Activated CD4-positive, CD25-positive, alpha-beta regulatory T cell treated with anti-CD3 and anti-CD28 coated beads, Interleukin-2, amount 50 U/mL, for 24 hours (primary cell): ENCODE measurements around the gene AP1G2.

Source experiments
- ATAC-seq, 2 donors: fragments of 150-1000 bp; cut with Tn5 transposase; one replicate each; pipeline ENCODE4 v1.10.0; 2021; ENCODE audit warnings: mild to moderate bottlenecking in 1 of 2, moderate library complexity in 1 of 2

Gene AP1G2

DNA sequence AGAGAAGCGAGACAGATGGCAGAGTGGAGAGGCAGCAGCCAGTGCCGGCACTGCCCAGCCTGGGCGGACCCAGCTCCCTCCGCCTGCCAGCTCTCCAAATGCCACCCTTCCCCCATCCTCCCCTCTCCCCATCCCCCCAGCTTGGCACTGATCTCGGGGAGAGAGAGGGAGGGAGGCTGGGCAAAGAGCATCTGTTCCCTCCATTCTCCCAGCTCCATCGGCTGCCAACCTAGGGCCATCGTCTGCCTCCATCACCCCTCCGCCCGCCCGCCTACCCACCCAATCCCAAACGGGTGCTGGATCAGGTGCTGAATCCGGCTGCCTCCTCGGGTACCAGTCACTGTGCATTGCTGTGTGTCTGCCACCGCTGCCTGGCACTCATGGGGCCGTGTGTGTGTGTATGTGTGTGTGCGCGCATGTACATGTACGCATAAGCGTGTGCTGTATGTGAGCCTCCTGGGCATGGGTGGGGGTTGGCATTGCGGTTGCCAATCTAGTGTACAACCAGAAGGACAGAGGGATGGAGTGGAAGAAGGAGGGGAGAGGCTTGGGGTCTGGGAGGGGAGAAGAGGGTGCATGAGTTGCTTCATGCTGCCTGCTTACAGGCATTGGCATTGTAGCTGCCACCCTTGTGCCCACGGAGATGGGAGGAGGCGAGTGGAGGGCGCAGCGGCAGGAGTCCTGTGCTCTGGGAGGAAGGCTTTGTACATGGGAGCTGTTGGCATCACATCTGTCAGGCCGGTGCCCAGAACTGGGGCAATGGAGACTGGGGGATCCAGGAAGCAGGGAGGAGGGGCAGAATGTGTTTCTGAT is 54.4 kb downstream of the AP1G2 start:
- no peak for ATAC-seq

DNA sequence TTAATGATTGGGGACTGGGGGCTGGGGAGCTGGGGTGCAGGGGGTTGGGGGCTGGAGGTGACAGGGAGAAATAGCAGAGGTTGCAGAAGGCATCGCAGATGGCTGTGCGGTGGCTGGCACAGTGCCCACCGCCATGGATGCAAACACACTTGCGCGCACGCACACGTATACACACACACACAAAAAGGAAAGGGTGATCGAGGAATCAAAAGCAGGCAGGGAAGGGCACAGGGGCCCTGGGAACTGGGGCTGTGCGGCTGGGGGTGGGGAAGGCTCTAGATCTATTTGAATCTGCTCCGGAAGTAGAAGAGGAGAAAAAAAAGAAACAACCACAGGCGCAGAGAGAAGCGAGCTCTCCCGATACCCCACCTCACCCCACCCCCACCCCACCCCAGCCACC is 55.4 kb downstream of the AP1G2 start:
- ATAC-seq: no peak
